ENCODE results near the gene ST6GALNAC5. TPM values are rescaled to one million over a fixed set of nuclear protein-coding genes. Genes with fewer than 3 reads are reported as not detected.

Gene ST6GALNAC5
- total and polyA plus RNA-seq, 10 of the 15 experiments (the other 5 are each of a cell fraction or from before 2014, with no cell fraction given) = under 0.01 to 1.8 (median 0.07) TPM; not detected in 6

DNA sequence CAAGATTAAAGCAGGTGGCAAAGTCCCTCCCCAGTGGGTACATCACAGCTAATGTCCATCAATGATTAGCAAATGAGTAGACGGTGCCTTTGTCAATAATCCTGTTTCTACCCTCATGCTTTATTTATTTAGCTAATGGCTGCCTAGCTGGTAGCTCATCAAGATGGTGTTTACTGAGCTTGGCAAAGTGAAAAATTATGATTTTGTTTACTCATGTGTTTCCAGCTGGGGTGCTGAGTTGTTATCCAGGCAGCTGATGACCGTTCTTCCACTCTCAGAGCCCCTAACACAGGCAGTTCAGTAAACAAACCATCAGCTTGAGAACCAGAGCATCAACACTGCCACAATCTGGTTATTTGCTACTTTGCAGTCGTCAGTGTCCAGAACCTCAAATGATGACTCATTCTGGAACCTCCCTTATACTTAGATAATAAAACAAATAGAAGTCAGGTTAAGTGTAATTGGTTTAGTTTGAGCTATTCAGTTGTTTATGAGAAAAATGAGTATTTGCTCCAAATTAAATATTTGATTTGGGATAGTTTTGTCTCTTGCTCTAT, 163.9 kb downstream of the ST6GALNAC5 start:
- no peak for FAIRE-seq

More for the DNA sequence above, 163.9 kb downstream of the ST6GALNAC5 start:
- no peak overlapping the region for H2AFZ ChIP-seq (ENCODE audit: control insufficient read depth, low read depth, low read length)
- H3K27ac ChIP-seq (ENCODE audit: control insufficient read depth, insufficient read depth) = no peak overlapping the region
- H3K4me1 ChIP-seq (ENCODE audit: control insufficient read depth, insufficient read depth, low read length) = no peaks in the 10 kb centered on the region
- WGBS (ENCODE audit: insufficient coverage, insufficient replicate concordance, low lambda C conversion rate, missing lambda C conversion rate) = 4% methylated on average over 3 of the region's 3 CpGs
- no peak overlapping the region for H3K4me3 ChIP-seq
- H4K20me1 ChIP-seq (ENCODE audit: control insufficient read depth, insufficient read depth) = no peaks in the 10 kb centered on the region
- no peak for DNase-seq (ENCODE audit: low read depth, low spot score)
- BruUV-seq (replicated peaks) = no TSS peak
- ATAC-seq = peak; percentile 86
- ChIA-PET RAD21 (ENCODE audit: unreplicated experiment) (interaction anchor here (0.5 to 5.0 kb wide), 20 partner anchors 10 to 877 kb away, joined by 3 to 44 read pairs (median 4); no protein-coding TSS in a partner anchor), SMC1A (ENCODE audit: uncharacterized antibody, unreplicated experiment) (interaction anchor here (0.9 to 7.5 kb wide), 28 partner anchors 12 to 702 kb away, joined by 3 to 56 read pairs (median 5); no protein-coding TSS in a partner anchor), POLR2A (interaction anchor here (1.0 kb wide), 1 partner anchor 128 kb away, joined by 4 read pairs; no protein-coding TSS in a partner anchor), CTCF (interaction anchor here (0.7 to 4.8 kb wide), 14 partner anchors 10 to 163 kb away, joined by 3 to 45 read pairs (median 6); partner anchors contain the start of gene ST6GALNAC5)
- intact Hi-C loops (cut with micrococcal nuclease; ENCODE audit: unreplicated experiment) = no loop called here
- no peak overlapping the region for H3K9ac ChIP-seq (ENCODE audit: control insufficient read depth, insufficient read depth, low read length)
- H3K4me2 ChIP-seq (ENCODE audit: control insufficient read depth, insufficient read depth) = no peak overlapping the region
- TF ChIP-seq KLF5 (IDR thresholded peaks at IDR 0.05; ENCODE audit: partially characterized antibody) = no peak
- TF ChIP-seq DPF2 (IDR thresholded peaks at IDR 0.05) = 0 out of 2 replicates have a peak, but pooled peaks have one; percentile 22
- peak; percentile 26; the same call in 1 of the 2 replicates for TF ChIP-seq MTA2 (IDR thresholded peaks at IDR 0.05; ENCODE audit: low read depth)
- TF ChIP-seq JUND (IDR thresholded peaks at IDR 0.05; ENCODE audit: low read depth, low read length) = 0 out of 2 replicates have a peak, but pooled peaks have one; percentile 9
- TF ChIP-seq, protein P1, sequence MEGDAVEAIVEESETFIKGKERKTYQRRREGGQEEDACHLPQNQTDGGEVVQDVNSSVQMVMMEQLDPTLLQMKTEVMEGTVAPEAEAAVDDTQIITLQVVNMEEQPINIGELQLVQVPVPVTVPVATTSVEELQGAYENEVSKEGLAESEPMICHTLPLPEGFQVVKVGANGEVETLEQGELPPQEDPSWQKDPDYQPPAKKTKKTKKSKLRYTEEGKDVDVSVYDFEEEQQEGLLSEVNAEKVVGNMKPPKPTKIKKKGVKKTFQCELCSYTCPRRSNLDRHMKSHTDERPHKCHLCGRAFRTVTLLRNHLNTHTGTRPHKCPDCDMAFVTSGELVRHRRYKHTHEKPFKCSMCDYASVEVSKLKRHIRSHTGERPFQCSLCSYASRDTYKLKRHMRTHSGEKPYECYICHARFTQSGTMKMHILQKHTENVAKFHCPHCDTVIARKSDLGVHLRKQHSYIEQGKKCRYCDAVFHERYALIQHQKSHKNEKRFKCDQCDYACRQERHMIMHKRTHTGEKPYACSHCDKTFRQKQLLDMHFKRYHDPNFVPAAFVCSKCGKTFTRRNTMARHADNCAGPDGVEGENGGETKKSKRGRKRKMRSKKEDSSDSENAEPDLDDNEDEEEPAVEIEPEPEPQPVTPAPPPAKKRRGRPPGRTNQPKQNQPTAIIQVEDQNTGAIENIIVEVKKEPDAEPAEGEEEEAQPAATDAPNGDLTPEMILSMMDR (IDR thresholded peaks at IDR 0.05 in 2 of 3, conservative IDR thresholded peaks at IDR 0.05 in 1 of 3; ENCODE audit: control insufficient read depth in 2 of 3, extremely low read depth in 1 of 3, insufficient read depth in 1 of 3, low read depth in 3 of 3, low read length in 3 of 3) = peak in 1 of 3 experiments; percentile 14; a peak in 2 of 6 replicates
- TF ChIP-seq, protein P2, sequence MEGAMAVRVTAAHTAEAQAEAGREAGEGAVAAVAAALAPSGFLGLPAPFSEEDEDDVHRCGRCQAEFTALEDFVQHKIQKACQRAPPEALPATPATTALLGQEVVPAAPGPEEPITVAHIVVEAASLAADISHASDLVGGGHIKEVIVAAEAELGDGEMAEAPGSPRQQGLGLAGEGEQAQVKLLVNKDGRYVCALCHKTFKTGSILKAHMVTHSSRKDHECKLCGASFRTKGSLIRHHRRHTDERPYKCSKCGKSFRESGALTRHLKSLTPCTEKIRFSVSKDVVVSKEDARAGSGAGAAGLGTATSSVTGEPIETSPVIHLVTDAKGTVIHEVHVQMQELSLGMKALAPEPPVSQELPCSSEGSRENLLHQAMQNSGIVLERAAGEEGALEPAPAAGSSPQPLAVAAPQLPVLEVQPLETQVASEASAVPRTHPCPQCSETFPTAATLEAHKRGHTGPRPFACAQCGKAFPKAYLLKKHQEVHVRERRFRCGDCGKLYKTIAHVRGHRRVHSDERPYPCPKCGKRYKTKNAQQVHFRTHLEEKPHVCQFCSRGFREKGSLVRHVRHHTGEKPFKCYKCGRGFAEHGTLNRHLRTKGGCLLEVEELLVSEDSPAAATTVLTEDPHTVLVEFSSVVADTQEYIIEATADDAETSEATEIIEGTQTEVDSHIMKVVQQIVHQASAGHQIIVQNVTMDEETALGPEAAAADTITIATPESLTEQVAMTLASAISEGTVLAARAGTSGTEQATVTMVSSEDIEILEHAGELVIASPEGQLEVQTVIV (IDR thresholded peaks at IDR 0.05; ENCODE audit: borderline replicate concordance, partially characterized antibody) = no peak
- TF ChIP-seq RAD21 (IDR thresholded peaks at IDR 0.05; ENCODE audit: insufficient read depth, low read depth, low read length) = peak; percentile 5; the same call in 1 of the 2 replicates
- no peaks in the 10 kb centered on the region; a peak in 1 of 4 replicates for H3K27me3 ChIP-seq (replicated peaks in 1 of 2; ENCODE audit: control insufficient read depth in 2 of 2, insufficient read depth in 2 of 2, low read length in 1 of 2)
- in situ Hi-C loops (cut with MboI) = no loop called here
- no peaks in the 10 kb centered on the region for H3K9me3 ChIP-seq (replicated peaks; ENCODE audit: control insufficient read depth, insufficient read depth, low read length)
- H3K79me2 ChIP-seq (ENCODE audit: control insufficient read depth, insufficient read depth, low read length) = no peaks in the 10 kb centered on the region
- no peaks in the 10 kb centered on the region for H3K36me3 ChIP-seq (ENCODE audit: control insufficient read depth in 2 of 2, insufficient read depth in 2 of 2, low read length in 1 of 2)
